Lower leg skin (tissue), 3 donors: ENCODE measurements around the gene COL4A2.

Source experiments
- POLR2A ChIP-seq, 2 donors: fragments of 450-650 bp; IDR thresholded peaks; one replicate each; pipeline ENCODE4 v1.6.1; 2016 to 2017; ENCODE audit warnings: antibody characterized with exemption in 2 of 2, mild to moderate bottlenecking in 1 of 2, moderate library complexity in 1 of 2
- TF ChIP-seq, protein P1 (sequence below), 3 donors: fragments of 450-650 bp; IDR thresholded peaks; one replicate each; pipeline ENCODE4 v1.5.1; 2016; ENCODE audit warnings: antibody characterized with exemption in 3 of 3, mild to moderate bottlenecking in 3 of 3, moderate library complexity in 2 of 3

- TF ChIP-seq, protein P1, sequence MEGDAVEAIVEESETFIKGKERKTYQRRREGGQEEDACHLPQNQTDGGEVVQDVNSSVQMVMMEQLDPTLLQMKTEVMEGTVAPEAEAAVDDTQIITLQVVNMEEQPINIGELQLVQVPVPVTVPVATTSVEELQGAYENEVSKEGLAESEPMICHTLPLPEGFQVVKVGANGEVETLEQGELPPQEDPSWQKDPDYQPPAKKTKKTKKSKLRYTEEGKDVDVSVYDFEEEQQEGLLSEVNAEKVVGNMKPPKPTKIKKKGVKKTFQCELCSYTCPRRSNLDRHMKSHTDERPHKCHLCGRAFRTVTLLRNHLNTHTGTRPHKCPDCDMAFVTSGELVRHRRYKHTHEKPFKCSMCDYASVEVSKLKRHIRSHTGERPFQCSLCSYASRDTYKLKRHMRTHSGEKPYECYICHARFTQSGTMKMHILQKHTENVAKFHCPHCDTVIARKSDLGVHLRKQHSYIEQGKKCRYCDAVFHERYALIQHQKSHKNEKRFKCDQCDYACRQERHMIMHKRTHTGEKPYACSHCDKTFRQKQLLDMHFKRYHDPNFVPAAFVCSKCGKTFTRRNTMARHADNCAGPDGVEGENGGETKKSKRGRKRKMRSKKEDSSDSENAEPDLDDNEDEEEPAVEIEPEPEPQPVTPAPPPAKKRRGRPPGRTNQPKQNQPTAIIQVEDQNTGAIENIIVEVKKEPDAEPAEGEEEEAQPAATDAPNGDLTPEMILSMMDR (IDR thresholded peaks at IDR 0.05): no peak
- no peak for TF ChIP-seq POLR2A (IDR thresholded peaks at IDR 0.05)
Observed at GRCh38 chr13:110312339-110313031, 5.4 kb downstream of the COL4A2 start.
